OCI-LY3 (cell line): ENCODE results near the gene NRAP.

Experiments used
- H2AFZ ChIP-seq: fragments of 200-600, 300-600 bp; shearing (Covaris generic); 2 replicates; pipeline ENCODE4 v1.6.0; 2014; ENCODE audit warnings: antibody characterized with exemption, low read depth, low read length
- H3K27ac ChIP-seq: fragments of 200-600, 300-600 bp; sonication (generic); 2 replicates; pipeline ENCODE4 v1.5.1; 2014; ENCODE audit warnings: mild to moderate bottlenecking, low read length, moderate library complexity, mixed read lengths
- H3K27me3 ChIP-seq: fragments of 200-600, 300-600 bp; sonication (generic); 2 replicates; pipeline ENCODE4 v1.6.1; 2014; ENCODE audit warnings: low read depth, low read length, mixed read lengths
- H3K36me3 ChIP-seq: fragments of 200-600, 300-600 bp; sonication (generic); replicated peaks from 2 replicates; pipeline ENCODE3; 2014; ENCODE audit warnings: low read depth, low read length, mixed read lengths
- H3K4me1 ChIP-seq: fragments of 300-600, 200-600 bp; sonication (generic); 2 replicates; pipeline ENCODE4 v1.6.1; 2014; ENCODE audit warnings: low read length, mixed read lengths
- H3K4me2 ChIP-seq: fragments of 200-600, 300-600 bp; sonication (generic); 2 replicates; pipeline ENCODE4 v1.6.1; 2014; ENCODE audit warnings: low read length, mixed read lengths
- H3K4me3 ChIP-seq: fragments of 300-600, 200-600 bp; sonication (generic); 2 replicates; pipeline ENCODE4 v1.5.1; 2014; ENCODE audit warnings: antibody characterized with exemption, mild to moderate bottlenecking, low read length, moderate library complexity
- H3K79me2 ChIP-seq: fragments of 300-600, 200-600 bp; shearing (Covaris generic); 2 replicates; pipeline ENCODE4 v1.6.1; 2014; ENCODE audit warnings: mild to moderate bottlenecking, low read length, mixed read lengths
- H3K9ac ChIP-seq: fragments of 300-600, 200-600 bp; shearing (Covaris generic); 2 replicates; pipeline ENCODE4 v1.6.0; 2014; ENCODE audit warnings: mild to moderate bottlenecking, low read length, moderate library complexity
- H3K9me3 ChIP-seq: fragments of 200-600, 300-600 bp; shearing (Covaris generic); 2 replicates; pipeline ENCODE4 v1.6.1; 2014; ENCODE audit warnings: low read length, mixed read lengths; ENCODE audit not compliant: insufficient read depth
- H4K20me1 ChIP-seq: fragments of 200-600, 300-600 bp; sonication (generic); 2 replicates; pipeline ENCODE4 v1.6.1; 2016; ENCODE audit warnings: low read length, mixed read lengths; ENCODE audit not compliant: insufficient read depth
- EZH2phosphoT487 ChIP-seq: fragments of 200-600 bp; shearing (Covaris generic); IDR thresholded peaks from 2 replicates; pipeline ENCODE4 v1.6.1; 2018; ENCODE audit warnings: antibody characterized with exemption, mixed run types, low read depth
- TF ChIP-seq, protein P1 (sequence below): fragments of 200-600, 300-600 bp; sonication (generic); IDR thresholded peaks from 2 replicates; pipeline ENCODE4 v1.5.1; 2014; ENCODE audit warnings: antibody characterized with exemption, low read length, low read depth

The NRAP gene

DNA sequence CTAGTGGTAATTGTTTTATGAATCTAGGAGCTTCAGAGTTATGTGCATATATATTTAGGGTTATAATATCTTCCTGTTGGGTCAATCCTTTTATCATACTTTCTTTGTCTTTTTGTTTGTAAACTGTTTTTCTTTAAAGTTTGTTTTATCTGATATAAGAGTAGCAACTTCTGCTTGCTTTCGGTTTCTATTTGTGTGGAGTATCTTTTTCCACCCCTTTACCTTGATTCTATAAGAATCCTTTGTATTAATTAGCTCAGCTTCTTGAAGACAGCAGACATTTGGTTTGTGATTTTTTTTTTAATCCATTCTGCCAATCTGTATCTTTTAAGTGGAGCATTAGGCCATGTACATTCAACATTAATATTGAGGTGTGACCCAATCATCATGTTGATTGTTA lies 25.2 kb upstream of the NRAP start:
- no peak overlapping the region for H3K4me2 ChIP-seq
- no peak overlapping the region for H2AFZ ChIP-seq
- no peaks in the 10 kb centered on the region for H3K79me2 ChIP-seq
- H4K20me1 ChIP-seq, result no peaks in the 10 kb centered on the region
- H3K27me3 ChIP-seq, result no peaks in the 10 kb centered on the region; the same call in 1 of the 2 replicates
- H3K4me3 ChIP-seq, result no peak overlapping the region
- H3K36me3 ChIP-seq, result no peaks in the 10 kb centered on the region
- no peak for TF ChIP-seq EZH2phosphoT487
- TF ChIP-seq, protein P1, sequence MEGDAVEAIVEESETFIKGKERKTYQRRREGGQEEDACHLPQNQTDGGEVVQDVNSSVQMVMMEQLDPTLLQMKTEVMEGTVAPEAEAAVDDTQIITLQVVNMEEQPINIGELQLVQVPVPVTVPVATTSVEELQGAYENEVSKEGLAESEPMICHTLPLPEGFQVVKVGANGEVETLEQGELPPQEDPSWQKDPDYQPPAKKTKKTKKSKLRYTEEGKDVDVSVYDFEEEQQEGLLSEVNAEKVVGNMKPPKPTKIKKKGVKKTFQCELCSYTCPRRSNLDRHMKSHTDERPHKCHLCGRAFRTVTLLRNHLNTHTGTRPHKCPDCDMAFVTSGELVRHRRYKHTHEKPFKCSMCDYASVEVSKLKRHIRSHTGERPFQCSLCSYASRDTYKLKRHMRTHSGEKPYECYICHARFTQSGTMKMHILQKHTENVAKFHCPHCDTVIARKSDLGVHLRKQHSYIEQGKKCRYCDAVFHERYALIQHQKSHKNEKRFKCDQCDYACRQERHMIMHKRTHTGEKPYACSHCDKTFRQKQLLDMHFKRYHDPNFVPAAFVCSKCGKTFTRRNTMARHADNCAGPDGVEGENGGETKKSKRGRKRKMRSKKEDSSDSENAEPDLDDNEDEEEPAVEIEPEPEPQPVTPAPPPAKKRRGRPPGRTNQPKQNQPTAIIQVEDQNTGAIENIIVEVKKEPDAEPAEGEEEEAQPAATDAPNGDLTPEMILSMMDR, result no peak
- peaks cover 9% of the 10 kb centered on the region; the same call in 1 of the 2 replicates for H3K9me3 ChIP-seq
- no peaks in the 10 kb centered on the region for H3K4me1 ChIP-seq
- no peak overlapping the region for H3K27ac ChIP-seq
- H3K9ac ChIP-seq, result no peak overlapping the region

DNA sequence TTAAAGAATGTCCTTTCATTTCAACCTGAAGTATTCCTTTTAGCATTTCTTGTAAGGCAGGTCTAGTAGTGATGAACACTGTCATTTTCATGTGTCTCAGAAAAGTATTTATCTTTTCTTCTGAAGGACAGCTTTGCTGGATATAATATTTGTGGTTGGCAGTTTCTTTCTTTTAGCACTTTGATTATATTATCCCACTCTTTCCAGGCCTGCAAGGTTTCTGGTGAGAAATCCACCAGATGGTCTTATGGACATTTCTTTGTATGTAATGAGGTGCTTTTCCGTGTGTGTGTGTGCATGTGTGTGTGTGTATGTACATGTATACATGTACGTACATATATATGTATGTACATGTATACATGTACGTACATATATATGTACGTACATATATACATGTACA lies 23.2 kb upstream of the NRAP start:
- H3K79me2 ChIP-seq, result no peaks in the 10 kb centered on the region
- H3K4me2 ChIP-seq, result no peak overlapping the region

DNA sequence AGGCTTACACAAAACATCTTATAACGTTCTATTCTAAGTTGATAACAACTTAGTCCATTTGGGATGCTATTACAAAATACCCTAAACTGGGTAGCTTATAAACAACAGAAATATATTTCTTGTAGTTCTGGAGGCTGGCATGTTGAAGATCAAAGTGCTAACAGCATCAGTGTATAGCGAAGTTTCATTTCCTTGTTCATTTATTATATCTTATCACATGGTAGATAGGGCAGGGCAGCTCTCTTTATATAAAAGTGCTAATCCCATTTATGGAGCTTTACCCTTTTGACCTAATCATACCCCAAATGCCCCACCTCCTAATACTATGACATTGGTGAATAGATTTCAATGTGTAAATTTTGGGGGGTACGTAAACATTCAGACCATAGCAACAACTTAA lies 22.2 kb upstream of the NRAP start:
- peaks cover 6% of the 10 kb centered on the region for H3K36me3 ChIP-seq
- H3K4me2 ChIP-seq, result no peak overlapping the region

More for the DNA sequence above, 23.2 kb upstream of the NRAP start:
- H3K4me1 ChIP-seq, result peaks cover 14% of the 10 kb centered on the region
- no peak overlapping the region for H3K9ac ChIP-seq
- H2AFZ ChIP-seq, result no peak overlapping the region
- peaks cover 6% of the 10 kb centered on the region for H3K36me3 ChIP-seq
- peaks cover 8% of the 10 kb centered on the region; the same call in 1 of the 2 replicates for H3K9me3 ChIP-seq
- peaks cover 7% of the 10 kb centered on the region; the same call in 1 of the 2 replicates for H4K20me1 ChIP-seq
- H3K4me3 ChIP-seq, result no peak overlapping the region
- no peaks in the 10 kb centered on the region; the same call in 1 of the 2 replicates for H3K27me3 ChIP-seq
- H3K27ac ChIP-seq, result no peak overlapping the region
- TF ChIP-seq, protein P1, result no peak
- no peak for TF ChIP-seq EZH2phosphoT487

DNA sequence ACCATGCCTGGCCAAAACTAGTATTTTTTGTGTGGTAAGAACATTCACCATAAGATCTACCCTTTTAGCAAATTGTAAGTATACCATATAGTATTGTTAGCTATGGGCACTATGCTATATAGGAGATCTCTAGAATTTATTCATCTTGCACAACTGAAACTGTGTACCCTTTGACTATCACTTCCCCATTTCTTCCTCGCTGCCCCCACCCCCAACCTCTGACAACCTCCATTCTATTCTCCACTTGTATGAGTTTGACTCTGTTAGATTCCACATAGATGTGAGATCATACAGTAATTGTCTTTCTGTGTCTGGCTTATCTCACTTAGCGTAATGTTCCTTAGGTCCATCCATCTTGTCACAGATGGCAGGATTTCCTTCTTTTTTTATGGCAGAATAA lies 19.5 kb upstream of the NRAP start:
- no peaks in the 10 kb centered on the region for H3K79me2 ChIP-seq

More for the DNA sequence above, 22.2 kb upstream of the NRAP start:
- H3K27me3 ChIP-seq, result no peaks in the 10 kb centered on the region; the same call in 1 of the 2 replicates
- H3K9me3 ChIP-seq, result peaks cover 8% of the 10 kb centered on the region; the same call in 1 of the 2 replicates
- no peak overlapping the region for H3K27ac ChIP-seq
- no peak overlapping the region for H3K4me3 ChIP-seq
- peaks cover 12% of the 10 kb centered on the region for H4K20me1 ChIP-seq
- TF ChIP-seq, protein P1, result no peak
- no peak for TF ChIP-seq EZH2phosphoT487
- H3K9ac ChIP-seq, result no peak overlapping the region
- peaks cover 23% of the 10 kb centered on the region for H3K4me1 ChIP-seq
- no peaks in the 10 kb centered on the region for H3K79me2 ChIP-seq
- H2AFZ ChIP-seq, result no peak overlapping the region

More for the DNA sequence above, 19.5 kb upstream of the NRAP start:
- Histone ChIP-seq H3K4me1 (peaks cover 33% of the 10 kb centered on the region), H3K9ac (no peak overlapping the region), H3K4me2 (no peak overlapping the region), H2AFZ (no peak overlapping the region), H4K20me1 (peaks cover 13% of the 10 kb centered on the region), H3K36me3 (peaks cover 6% of the 10 kb centered on the region), H3K27ac (no peak overlapping the region), H3K27me3 (peaks cover 2% of the 10 kb centered on the region; the same call in 1 of the 2 replicates), H3K4me3 (no peak overlapping the region), H3K9me3 (peaks cover 8% of the 10 kb centered on the region; the same call in 1 of the 2 replicates)
- TF ChIP-seq EZH2phosphoT487, result no peak
- TF ChIP-seq, protein P1, result no peak
